DMS153 (cell line): ENCODE measurements around the gene APOB.

Experiments used
- DNase-seq: peaks from one replicate; lab custom pipeline; 2025; lab: John Stamatoyannopoulos, UW

Gene APOB

GRCh38 chr2:21043744-21044532, at the start of gene APOB:
Gene APOB (minus strand): TSS chr2:21044073. CDS start chr2:21043945, 128 bp downstream.
- DNase-seq: no peak

GRCh38 chr2:21092308-21092869, 48.5 kb upstream of the APOB start:
- no peak for DNase-seq

GRCh38 chr2:21084401-21084800, 40.5 kb upstream of the APOB start:
- DNase-seq: no peak

GRCh38 chr2:21083482-21083881, 39.6 kb upstream of the APOB start:
- no peak for DNase-seq

GRCh38 chr2:21078296-21078695, 34.4 kb upstream of the APOB start:
- no peak for DNase-seq

GRCh38 chr2:21072477-21073242, 28.8 kb upstream of the APOB start:
- no peak for DNase-seq

GRCh38 chr2:21070341-21071257, 26.7 kb upstream of the APOB start:
- no peak for DNase-seq

GRCh38 chr2:21069746-21070340, 26.0 kb upstream of the APOB start:
- no peak for DNase-seq

GRCh38 chr2:21067859-21068537, 24.1 kb upstream of the APOB start:
- DNase-seq: no peak

- no peak for DNase-seq
Observed at GRCh38 chr2:21067125-21067524, 23.3 kb upstream of the APOB start.

GRCh38 chr2:21059885-21060610, 16.2 kb upstream of the APOB start:
- DNase-seq: no peak

- DNase-seq: no peak
Observed at GRCh38 chr2:21057097-21057496, 13.2 kb upstream of the APOB start.

- DNase-seq: peak; percentile 20
Observed at GRCh38 chr2:21055879-21056790, 12.3 kb upstream of the APOB start.

- no peak for DNase-seq
Observed at GRCh38 chr2:21055451-21055850, 11.6 kb upstream of the APOB start.

- no peak for DNase-seq
Observed at GRCh38 chr2:21054011-21054410, 10.1 kb upstream of the APOB start.

- DNase-seq: no peak
Observed at GRCh38 chr2:21052044-21052443, 8.2 kb upstream of the APOB start.

GRCh38 chr2:21050164-21050563, 6.3 kb upstream of the APOB start:
- no peak for DNase-seq

GRCh38 chr2:21047141-21048009, 3.5 kb upstream of the APOB start:
- peak; percentile 77 for DNase-seq
